Left ventricle myocardium inferior (tissue), 1 donor: Measurements from ENCODE around the gene LRRFIP1. TPM values are rescaled to one million over a fixed set of nuclear protein-coding genes. Genes with fewer than 3 reads are reported as not detected.

ENCODE experiments used
- DNase-seq: peaks from one replicate; pipeline ENCODE4 v3.0.0-alpha.2; 2020
- H3K27ac ChIP-seq: fragments of 200-600 bp; replicated peaks from 2 replicates; pipeline ENCODE4 v1.8.0; 2021
- H3K27me3 ChIP-seq: fragments of 200-600 bp; 2 replicates; pipeline ENCODE4 v1.8.0; 2021; ENCODE audit warnings: low read depth
- H3K36me3 ChIP-seq: fragments of 200-600 bp; 2 replicates; pipeline ENCODE4 v1.8.0; 2021
- H3K4me1 ChIP-seq: fragments of 200-600 bp; 2 replicates; pipeline ENCODE4 v1.8.0; 2021
- H3K4me3 ChIP-seq: fragments of 200-600 bp; 2 replicates; pipeline ENCODE4 v1.8.0; 2021; ENCODE audit warnings: mild to moderate bottlenecking, moderate library complexity
- H3K9me3 ChIP-seq: fragments of 200-600 bp; replicated peaks from 2 replicates; pipeline ENCODE4 v1.8.0; 2021
- intact Hi-C: fragments of 100-400 bp; cut with micrococcal nuclease; formaldehyde crosslinking; loops from one replicate; pipeline ENCODE4 v1.11.0; 2022
- total RNA-seq: library from RNA; stranded (reverse); fragmentation: NEBNext Ultra II Directional; extraction: Animal tissue kit (Norgen Biotek cat#: 25700); gene quantifications from one replicate; pipeline ENCODE4 v1.2.1, GENCODE V29; 2021
- TF ChIP-seq, protein P1 (sequence below): fragments of 200-600 bp; IDR thresholded peaks from 2 replicates; pipeline ENCODE4 v1.8.0; 2021; ENCODE audit warnings: antibody characterized with exemption, mild to moderate bottlenecking, borderline replicate concordance
- donor health status: DM: no; HTN: yes; CAD: no; lungs with severe emphysema.

LRRFIP1 gene
- total RNA-seq, 1 donor from 2014 or later, result 97.1 TPM

DNA sequence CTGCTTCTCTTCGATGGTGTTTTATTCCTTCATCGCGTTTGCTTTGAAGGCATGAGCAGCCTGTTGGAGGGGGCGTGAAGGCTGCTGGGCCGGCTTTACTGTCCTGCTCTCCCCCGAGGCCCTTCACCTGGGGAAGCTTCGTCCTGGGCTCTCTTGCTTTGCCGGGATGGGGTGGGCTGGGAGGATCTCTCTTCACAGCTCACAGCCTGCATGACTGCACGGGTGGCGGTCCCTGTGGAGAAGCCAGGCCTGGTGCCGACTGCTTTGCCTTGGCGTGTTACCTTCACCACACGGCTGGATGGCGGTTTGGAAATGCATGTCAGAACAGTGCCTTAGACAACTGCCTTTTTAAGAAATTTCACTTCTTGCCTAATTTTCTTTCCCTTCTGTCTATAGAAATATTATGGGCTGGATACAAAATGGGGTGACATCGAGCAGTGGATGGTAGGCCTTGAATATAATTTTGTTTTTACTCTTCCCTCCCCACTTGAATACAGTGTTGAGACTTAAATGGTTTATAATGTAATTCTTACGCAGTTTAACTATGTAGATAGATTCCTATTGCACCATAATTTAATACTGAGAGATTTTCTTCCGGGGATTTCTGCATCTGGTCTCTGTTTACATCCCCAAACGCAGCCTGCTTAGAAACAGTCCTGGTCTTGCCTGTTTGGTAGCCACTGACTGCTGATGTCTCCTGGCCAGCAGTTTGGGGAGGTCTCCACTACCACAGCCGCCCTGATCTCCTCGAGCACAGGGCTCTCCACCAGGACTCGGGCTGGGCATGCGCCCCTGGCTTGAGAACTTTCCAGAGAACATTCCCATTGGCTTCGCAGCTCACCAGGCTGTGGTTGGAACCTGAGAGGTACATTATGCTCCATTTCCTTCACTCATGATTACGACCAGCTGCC lies 90.2 kb downstream of the LRRFIP1 start:
- H3K9me3 ChIP-seq, result no peaks in the 10 kb centered on the region
- DNase-seq, result no peak
- TF ChIP-seq, protein P1, sequence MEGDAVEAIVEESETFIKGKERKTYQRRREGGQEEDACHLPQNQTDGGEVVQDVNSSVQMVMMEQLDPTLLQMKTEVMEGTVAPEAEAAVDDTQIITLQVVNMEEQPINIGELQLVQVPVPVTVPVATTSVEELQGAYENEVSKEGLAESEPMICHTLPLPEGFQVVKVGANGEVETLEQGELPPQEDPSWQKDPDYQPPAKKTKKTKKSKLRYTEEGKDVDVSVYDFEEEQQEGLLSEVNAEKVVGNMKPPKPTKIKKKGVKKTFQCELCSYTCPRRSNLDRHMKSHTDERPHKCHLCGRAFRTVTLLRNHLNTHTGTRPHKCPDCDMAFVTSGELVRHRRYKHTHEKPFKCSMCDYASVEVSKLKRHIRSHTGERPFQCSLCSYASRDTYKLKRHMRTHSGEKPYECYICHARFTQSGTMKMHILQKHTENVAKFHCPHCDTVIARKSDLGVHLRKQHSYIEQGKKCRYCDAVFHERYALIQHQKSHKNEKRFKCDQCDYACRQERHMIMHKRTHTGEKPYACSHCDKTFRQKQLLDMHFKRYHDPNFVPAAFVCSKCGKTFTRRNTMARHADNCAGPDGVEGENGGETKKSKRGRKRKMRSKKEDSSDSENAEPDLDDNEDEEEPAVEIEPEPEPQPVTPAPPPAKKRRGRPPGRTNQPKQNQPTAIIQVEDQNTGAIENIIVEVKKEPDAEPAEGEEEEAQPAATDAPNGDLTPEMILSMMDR, result no peak
- no peak overlapping the region for H3K4me3 ChIP-seq
- H3K36me3 ChIP-seq, result no peaks in the 10 kb centered on the region
- H3K27ac ChIP-seq, result peak overlapping the region; percentile 25
- no peaks in the 10 kb centered on the region for H3K27me3 ChIP-seq
- H3K4me1 ChIP-seq, result peaks cover 78% of the 10 kb centered on the region
- intact Hi-C loops, result no loop called here

DNA sequence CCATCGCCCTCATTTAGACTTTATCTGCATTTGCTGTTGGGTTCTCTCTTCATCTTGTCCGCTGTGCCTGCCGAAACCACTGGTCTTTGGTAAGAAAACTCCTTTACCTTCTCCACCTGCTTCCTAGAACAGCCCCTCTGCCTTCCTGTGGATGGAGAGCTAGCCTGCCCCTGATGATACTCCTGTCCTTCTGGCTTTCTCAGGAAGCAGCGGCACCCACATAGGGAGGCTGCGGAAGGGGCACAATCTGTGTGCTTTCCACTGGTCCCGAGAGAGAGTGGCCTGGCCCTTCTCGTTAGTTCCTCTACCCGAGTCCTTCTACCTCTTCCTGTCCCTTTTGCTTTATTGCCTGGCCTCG lies 90.9 kb downstream of the LRRFIP1 start:
- DNase-seq, result no peak
- no peak overlapping the region for H3K27ac ChIP-seq
- intact Hi-C loops, result no loop called here
- TF ChIP-seq, protein P1, result no peak
- no peaks in the 10 kb centered on the region for H3K9me3 ChIP-seq
- no peaks in the 10 kb centered on the region for H3K27me3 ChIP-seq
- H3K4me1 ChIP-seq, result peaks cover 78% of the 10 kb centered on the region
- H3K36me3 ChIP-seq, result no peaks in the 10 kb centered on the region
- H3K4me3 ChIP-seq, result no peak overlapping the region

DNA sequence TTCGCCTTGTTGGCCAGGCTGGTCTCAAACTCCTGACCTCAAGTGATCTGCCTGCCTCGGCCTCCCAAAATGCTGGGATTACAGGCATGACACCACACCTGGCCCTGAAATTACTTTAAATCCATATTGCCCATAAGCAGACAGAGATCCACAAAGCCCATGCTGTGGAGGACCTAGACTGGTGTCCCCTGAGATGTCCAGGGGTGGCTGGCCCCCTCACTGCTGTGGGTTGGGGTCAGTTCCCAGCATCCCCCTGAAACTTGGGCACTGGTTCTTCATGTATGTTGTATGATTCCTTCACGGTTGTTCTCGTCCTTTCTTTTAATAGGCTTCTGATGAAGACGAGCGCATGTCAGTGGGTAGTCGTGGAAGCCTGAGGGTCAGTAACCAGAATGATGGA lies 93.1 kb downstream of the LRRFIP1 start:
- no peak overlapping the region for H3K4me3 ChIP-seq
- intact Hi-C loops, result no loop called here
- H3K4me1 ChIP-seq, result peaks cover 80% of the 10 kb centered on the region

DNA sequence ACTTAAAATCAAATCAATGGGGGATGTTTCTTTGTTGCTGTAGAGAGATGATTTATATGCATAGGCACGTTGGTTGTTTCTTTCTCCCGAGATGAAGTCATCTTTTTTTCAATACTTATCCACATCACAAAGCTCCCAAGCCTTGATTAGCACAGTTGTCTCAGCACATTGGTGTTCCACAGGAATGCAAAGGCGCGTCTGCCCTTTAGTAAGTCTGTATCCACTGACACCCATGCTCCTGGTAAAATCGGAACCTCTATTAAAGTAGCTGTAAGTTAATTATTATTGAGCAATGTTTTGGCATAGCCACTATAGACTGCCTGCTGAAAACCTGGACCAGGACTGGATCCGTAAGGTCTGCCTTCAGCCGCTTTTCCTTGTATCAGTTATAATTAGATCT lies 93.6 kb downstream of the LRRFIP1 start:
- Histone ChIP-seq H3K27ac (peak overlapping the region; percentile 43), H3K36me3 (no peaks in the 10 kb centered on the region), H3K4me3 (no peak overlapping the region), H3K27me3 (no peaks in the 10 kb centered on the region), H3K9me3 (no peaks in the 10 kb centered on the region), H3K4me1 (peaks cover 80% of the 10 kb centered on the region)
- TF ChIP-seq, protein P1, result no peak
- DNase-seq, result no peak
- intact Hi-C loops, result no loop called here

More for the DNA sequence above, 93.1 kb downstream of the LRRFIP1 start:
- peak overlapping the region; percentile 43 for H3K27ac ChIP-seq
- H3K9me3 ChIP-seq, result no peaks in the 10 kb centered on the region
- H3K27me3 ChIP-seq, result no peaks in the 10 kb centered on the region
- TF ChIP-seq, protein P1, result no peak
- no peaks in the 10 kb centered on the region for H3K36me3 ChIP-seq
- DNase-seq, result no peak

DNA sequence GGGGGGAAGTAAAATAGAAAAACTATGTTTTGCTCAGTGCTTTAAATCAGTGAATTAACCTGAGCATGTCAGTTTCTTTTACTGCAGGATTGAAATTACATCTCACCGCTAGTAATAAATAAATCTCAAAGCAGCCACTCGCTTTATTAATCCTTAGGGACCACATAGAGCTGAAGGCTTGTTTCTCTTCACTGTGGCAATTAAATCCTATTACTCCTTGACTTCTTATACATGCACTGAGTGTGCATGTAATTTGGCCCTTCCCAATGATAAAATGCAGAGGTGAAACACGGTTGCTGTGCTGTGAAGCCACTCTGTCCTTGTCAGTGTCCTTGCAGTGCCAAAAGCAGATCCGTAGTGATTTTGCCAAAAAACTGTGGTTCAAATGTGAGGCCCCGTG lies 94.1 kb downstream of the LRRFIP1 start:
- no peak for DNase-seq
- H3K27ac ChIP-seq, result peak overlapping the region; percentile 43
- H3K4me3 ChIP-seq, result no peak overlapping the region
- TF ChIP-seq, protein P1, result no peak
- no peaks in the 10 kb centered on the region for H3K27me3 ChIP-seq
- intact Hi-C loops, result no loop called here
- peaks cover 80% of the 10 kb centered on the region for H3K4me1 ChIP-seq
- H3K9me3 ChIP-seq, result no peaks in the 10 kb centered on the region
- H3K36me3 ChIP-seq, result no peaks in the 10 kb centered on the region
